Glutamatergic neuron (in vitro differentiated cells): ENCODE measurements around the gene CGB2. TPM values are rescaled to one million over a fixed set of nuclear protein-coding genes. Genes with fewer than 3 reads are reported as not detected.
"Not testable (repeated sequence)": the region's sequence is repeated elsewhere in the genome, so short reads cannot be mapped to it uniquely, and the experiment has no call there.

Source experiments
- DNase-seq: peaks from one replicate; pipeline ENCODE4 v3.0.0; 2022
- H3K27ac Mint-ChIP-seq: one replicate; pipeline ENCODE4 v1.8.0; 2020; ENCODE audit warnings: mild to moderate bottlenecking, mixed read lengths, inconsistent platforms; ENCODE audit not compliant: unreplicated experiment
- H3K27me3 Mint-ChIP-seq: one replicate; pipeline ENCODE4 v1.8.0; 2020; ENCODE audit warnings: mild to moderate bottlenecking, moderate library complexity, mixed read lengths, inconsistent platforms; ENCODE audit not compliant: unreplicated experiment
- H3K36me3 Mint-ChIP-seq: one replicate; pipeline ENCODE4 v1.8.0; 2020; ENCODE audit warnings: mild to moderate bottlenecking, mixed read lengths, inconsistent platforms; ENCODE audit not compliant: unreplicated experiment
- H3K4me1 Mint-ChIP-seq: one replicate; pipeline ENCODE4 v1.8.0; 2020; ENCODE audit warnings: mild to moderate bottlenecking, low read depth, mixed read lengths, inconsistent platforms; ENCODE audit not compliant: unreplicated experiment
- H3K4me3 Mint-ChIP-seq: one replicate; pipeline ENCODE4 v1.8.0; 2020; ENCODE audit warnings: mild to moderate bottlenecking, mixed read lengths, inconsistent platforms; ENCODE audit not compliant: unreplicated experiment
- H3K9me3 Mint-ChIP-seq: one replicate; pipeline ENCODE4 v1.8.0; 2020; ENCODE audit warnings: mild to moderate bottlenecking, moderate library complexity, mixed read lengths, inconsistent platforms; ENCODE audit not compliant: unreplicated experiment
- CTCF ChIP-seq: fragments of 200-600 bp; sonication (generic); IDR thresholded peaks from one replicate; pipeline ENCODE4 v1.5.0; 2021; ENCODE audit not compliant: partially characterized antibody, unreplicated experiment
- total RNA-seq: library from RNA; stranded (reverse); fragmentation: NEBNext Ultra II Directional; extraction: Animal tissue kit (Norgen Biotek cat#: 25700); gene quantifications from one replicate; pipeline ENCODE4 v1.2.1, GENCODE V29; 2021; ENCODE audit not compliant: unreplicated experiment

The CGB2 gene
- total RNA-seq, 1 donor from 2014 or later = not detected

- DNase-seq = peak; percentile 75
- H3K27ac Mint-ChIP-seq = no peak overlapping the region
- H3K36me3 Mint-ChIP-seq = no peaks in the 10 kb centered on the region
- peaks cover 17% of the 10 kb centered on the region for H3K27me3 Mint-ChIP-seq
- peak overlapping the region; percentile 55 for H3K4me3 Mint-ChIP-seq
- no peaks in the 10 kb centered on the region for H3K9me3 Mint-ChIP-seq
- no peaks in the 10 kb centered on the region for H3K4me1 Mint-ChIP-seq
- peak; percentile 34 for TF ChIP-seq CTCF
These were observed 24.6 kb downstream of the CGB2 start for GRCh38 chr19:49056101-49056901.

GRCh38 chr19:49056902-49057596 is 25.4 kb downstream of the CGB2 start:
- H3K4me3 Mint-ChIP-seq = peak overlapping the region; percentile 73
- not testable (repeated sequence) for DNase-seq, H3K4me1 Mint-ChIP-seq, H3K36me3 Mint-ChIP-seq, H3K27ac Mint-ChIP-seq, H3K9me3 Mint-ChIP-seq
- peaks cover 17% of the 10 kb centered on the region for H3K27me3 Mint-ChIP-seq

GRCh38 chr19:49057636-49058234 is 26.0 kb downstream of the CGB2 start, which contains the start of gene CGB7:
TSS of gene CGB7 (minus strand) at chr19:49057749. CDS start at chr19:49055375, 2,374 bp downstream.
- Mint-ChIP-seq H3K4me1 (no peaks in the 10 kb centered on the region), H3K9me3 (no peaks in the 10 kb centered on the region), H3K27me3 (peaks cover 17% of the 10 kb centered on the region), H3K36me3 (no peaks in the 10 kb centered on the region), H3K27ac (no peak within 1 kb of the TSS), H3K4me3 (peak within 1 kb of the TSS; percentile 74)
- no peak for TF ChIP-seq CTCF
- DNase-seq = peak; percentile 81

- Mint-ChIP-seq H3K9me3 (no peaks in the 10 kb centered on the region), H3K4me1 (no peaks in the 10 kb centered on the region), H3K36me3 (no peaks in the 10 kb centered on the region), H3K27ac (no peak overlapping the region), H3K27me3 (peaks cover 17% of the 10 kb centered on the region), H3K4me3 (no peak overlapping the region)
- no peak for DNase-seq
- no peak for TF ChIP-seq CTCF
These were observed 26.9 kb downstream of the CGB2 start for GRCh38 chr19:49058562-49058961.

GRCh38 chr19:49059053-49059452 is 27.4 kb downstream of the CGB2 start:
- no peak overlapping the region for H3K4me3 Mint-ChIP-seq

More at GRCh38 chr19:49059053-49059452, 27.4 kb downstream of the CGB2 start:
- no peaks in the 10 kb centered on the region for H3K4me1 Mint-ChIP-seq
- no peak for DNase-seq
- no peaks in the 10 kb centered on the region for H3K9me3 Mint-ChIP-seq
- peaks cover 17% of the 10 kb centered on the region for H3K27me3 Mint-ChIP-seq
- TF ChIP-seq CTCF = no peak
- H3K36me3 Mint-ChIP-seq = no peaks in the 10 kb centered on the region
- H3K27ac Mint-ChIP-seq = no peak overlapping the region
